COLO829 (cell line): Measurements from ENCODE around the gene AGAP1.
"Not testable (repeated sequence)": the region's sequence is repeated elsewhere in the genome, so short reads cannot be mapped to it uniquely, and the experiment has no call there.

Experiments
- DNase-seq: peaks from one replicate; pipeline ENCODE4 v3.0.0; 2012; ENCODE audit warnings: low spot score

The AGAP1 gene

DNA sequence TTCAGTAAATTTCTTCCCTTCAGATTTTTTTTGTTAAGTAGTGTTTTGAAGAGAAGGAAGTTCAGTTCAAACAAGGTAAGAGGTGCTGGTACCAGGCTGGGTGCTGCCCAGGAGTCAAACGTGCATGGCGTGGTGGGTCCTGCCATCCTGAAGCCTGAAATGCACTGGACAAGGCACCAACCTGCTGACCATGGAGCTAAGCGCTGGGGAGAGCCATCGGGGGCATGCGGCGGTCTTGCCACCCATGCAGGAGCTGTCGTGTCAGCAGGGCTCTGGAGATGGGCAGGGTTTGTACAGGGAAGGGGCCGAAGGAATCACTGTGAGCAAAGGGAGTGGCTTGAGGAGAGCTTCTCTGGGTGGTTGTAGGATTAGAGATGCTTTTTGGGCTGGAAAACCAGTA, 547.8 kb downstream of the AGAP1 start:
- no peak for DNase-seq

- DNase-seq = no peak
Measured at GRCh38 chr2:236042087-236042486, 548.2 kb downstream of the AGAP1 start.

DNA sequence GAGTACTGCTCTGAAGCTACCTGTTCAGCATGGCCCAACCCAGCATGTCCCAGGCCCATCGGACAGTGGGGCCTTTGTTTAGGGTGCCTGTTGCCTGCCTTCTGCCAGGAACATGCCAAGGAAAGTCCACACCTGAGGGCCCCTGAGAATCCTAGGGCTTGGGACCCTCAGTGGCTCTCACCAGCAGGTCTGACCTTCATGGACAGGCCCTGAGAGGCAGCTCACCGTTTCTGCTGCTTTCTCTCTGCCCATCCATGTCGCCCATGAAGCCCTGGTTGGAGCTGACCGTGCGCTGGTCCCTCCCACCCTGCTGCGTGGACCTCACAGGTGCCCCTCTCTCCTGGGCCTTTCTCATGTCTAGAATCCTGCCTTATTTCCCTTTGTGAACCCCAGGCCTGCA, 550.3 kb downstream of the AGAP1 start:
- no peak for DNase-seq

DNA sequence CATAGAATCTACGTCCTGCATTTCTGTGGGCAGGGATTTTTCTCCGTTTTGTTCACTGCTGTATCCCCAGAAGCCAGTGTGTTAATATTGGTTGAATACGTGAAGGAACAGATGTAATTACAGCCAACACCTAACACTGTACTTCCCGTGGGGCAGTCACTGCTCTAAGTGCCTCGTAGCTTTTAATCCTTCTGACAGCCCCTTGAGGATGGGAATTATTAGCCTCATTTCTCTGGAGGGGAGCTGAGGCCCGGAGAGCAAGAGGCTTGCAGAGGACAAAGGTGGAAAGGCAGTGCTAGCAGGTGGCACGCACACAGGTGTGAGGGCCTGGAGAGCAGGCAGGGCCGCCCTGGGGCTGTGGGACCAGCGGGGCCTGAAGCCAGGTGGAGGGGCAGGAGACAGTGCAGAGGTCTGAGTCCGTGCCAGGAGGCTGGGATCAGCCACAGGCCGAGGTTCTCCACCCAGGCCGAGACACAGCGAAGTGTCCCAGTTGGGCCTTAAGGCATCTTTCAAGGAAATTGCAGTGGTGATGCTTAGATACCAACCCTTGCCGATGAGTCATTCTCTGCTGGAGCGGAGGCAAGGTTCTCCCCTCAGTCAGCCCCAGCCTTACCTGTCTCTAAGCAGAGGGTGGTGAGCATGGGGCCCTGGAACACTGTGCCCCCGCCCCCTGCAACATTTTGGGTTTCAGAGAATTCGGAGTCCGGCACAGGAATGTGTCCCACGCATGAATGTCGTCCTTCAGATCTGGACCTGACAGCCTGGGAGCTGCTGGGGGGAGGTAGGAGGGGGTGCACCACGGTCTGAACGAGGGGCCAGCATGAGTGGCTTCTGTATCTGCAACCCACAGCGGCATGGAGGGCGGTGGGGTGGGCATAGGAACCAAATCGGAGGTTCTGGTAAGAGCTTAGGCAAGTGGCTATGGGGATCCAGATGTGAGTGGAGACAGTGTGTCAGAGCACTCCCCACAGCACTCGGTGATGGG, 551.7 kb downstream of the AGAP1 start:
- no peak for DNase-seq

DNA sequence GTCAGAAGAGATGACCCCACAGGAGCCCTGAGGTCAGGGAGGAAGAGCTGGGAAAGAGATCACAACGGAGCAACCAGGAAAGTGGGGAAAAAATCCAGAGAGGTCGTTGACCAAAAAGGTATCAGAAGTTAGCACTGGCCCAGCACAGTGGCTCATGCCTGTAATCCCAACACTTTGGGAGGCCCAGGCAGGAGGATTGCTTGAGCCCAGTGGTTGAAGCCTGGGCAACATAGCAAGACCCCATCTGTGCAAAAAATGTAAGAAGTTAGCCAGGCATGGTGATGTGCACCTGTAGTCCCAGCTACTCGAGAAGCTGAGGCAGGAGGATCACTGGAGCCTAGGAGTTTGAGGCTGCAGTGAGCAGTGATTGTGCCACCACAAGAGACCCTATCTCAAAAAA, 552.9 kb downstream of the AGAP1 start:
- no peak for DNase-seq

DNA sequence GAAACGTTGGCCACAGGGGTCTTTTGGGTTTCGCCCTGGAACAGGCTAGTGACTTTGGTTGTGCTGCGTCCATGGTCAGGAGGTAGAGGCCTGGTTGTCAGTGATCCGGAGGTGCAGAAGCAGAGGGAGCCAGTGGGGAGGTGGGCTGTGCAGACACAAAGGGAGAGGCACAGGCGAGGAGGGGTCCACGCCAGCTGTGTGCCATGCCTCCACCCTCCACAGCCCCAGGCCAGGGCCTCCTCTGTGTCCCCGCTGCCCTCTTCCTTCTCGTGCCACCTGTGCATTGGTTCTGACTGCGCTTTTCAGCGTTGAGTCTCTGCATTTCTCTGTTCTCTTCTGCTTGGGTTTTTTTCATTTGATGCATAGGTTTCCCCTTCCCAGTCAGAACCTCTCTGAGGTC, 553.3 kb downstream of the AGAP1 start:
- DNase-seq = no peak

GRCh38 chr2:236047886-236048540, 554.2 kb downstream of the AGAP1 start:
- no peak for DNase-seq

- DNase-seq = no peak
Measured at GRCh38 chr2:236049981-236050380, 556.1 kb downstream of the AGAP1 start.

DNA sequence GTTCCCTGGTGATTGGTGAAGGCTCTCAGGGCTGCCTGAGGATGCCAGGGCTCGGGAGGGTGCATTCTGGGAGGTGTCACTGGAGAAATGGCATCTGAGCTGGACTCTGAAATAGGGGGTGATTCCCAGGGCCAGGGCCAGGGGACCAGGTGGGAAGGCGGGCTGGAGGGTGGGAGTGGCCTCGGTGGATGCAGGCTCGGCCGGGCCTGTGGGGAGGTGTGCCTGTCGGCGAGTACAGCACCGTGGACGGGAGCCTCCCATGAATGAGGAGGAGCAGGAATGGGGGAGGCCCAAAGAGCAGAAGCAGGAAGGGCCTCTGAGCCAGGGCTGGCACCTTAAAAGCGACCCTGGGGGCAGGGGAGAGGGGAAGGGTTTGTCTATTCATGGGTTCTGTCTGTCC, 557.5 kb downstream of the AGAP1 start:
- DNase-seq = no peak

DNA sequence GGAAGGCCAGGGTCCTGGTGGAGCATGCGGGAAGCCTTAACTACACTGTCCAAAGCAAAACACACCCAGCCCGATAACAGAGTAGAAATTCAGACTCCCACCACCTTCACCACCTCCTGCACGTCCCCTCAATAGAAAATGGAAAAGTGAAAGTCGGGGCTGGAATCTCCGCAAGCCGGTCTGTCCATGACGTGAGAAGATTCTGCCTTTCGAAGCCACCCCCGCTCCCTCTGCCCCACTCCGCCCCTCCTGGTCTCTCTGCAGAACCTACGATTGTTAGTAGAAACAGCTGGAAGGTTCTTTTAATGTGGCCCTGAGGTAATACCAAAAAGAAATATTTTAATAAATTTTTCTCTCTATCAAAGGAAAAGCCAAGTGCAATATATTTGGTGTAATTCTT, 558.0 kb downstream of the AGAP1 start:
- no peak for DNase-seq

DNA sequence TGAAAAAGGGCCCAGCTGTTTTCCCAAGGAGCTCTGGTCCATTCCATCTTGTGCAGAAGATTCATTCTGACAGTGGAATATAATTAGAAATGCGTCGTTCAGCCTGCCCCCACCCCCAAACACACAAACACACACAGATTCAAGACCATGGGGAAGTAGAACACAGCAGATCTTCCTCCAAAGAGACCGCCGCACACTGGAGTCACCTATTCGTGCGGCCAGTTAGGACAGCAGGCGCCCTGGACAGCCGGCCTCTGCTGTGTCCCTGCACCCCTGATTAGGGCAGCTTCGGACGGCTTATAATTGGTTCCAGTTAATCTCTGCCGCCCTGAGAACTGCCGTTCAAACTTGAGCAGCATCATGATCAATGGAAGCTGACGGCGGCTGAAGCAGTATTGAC, 558.4 kb downstream of the AGAP1 start:
- no peak for DNase-seq

- DNase-seq = no peak
Measured at GRCh38 chr2:236052926-236053821, 559.3 kb downstream of the AGAP1 start.

DNA sequence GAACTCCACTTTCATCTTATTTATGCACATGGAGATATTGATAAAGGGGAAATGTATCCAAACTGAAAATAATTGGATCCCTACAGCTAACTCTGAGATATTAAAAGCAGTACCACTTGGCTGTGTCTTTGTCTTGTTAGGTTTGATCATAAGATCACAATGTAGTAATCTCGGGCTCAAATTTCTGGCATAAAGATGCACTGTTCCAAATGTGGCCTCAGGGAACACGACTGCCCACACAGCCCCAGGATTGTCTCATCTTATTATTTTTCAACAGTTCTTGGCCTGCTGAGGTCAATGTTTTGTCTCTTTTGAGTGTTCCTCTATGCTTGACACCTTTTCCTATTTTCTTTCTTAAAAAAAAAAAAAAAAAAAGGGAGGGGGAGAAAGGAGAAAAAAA, 560.3 kb downstream of the AGAP1 start:
- peak; percentile 48 for DNase-seq

DNA sequence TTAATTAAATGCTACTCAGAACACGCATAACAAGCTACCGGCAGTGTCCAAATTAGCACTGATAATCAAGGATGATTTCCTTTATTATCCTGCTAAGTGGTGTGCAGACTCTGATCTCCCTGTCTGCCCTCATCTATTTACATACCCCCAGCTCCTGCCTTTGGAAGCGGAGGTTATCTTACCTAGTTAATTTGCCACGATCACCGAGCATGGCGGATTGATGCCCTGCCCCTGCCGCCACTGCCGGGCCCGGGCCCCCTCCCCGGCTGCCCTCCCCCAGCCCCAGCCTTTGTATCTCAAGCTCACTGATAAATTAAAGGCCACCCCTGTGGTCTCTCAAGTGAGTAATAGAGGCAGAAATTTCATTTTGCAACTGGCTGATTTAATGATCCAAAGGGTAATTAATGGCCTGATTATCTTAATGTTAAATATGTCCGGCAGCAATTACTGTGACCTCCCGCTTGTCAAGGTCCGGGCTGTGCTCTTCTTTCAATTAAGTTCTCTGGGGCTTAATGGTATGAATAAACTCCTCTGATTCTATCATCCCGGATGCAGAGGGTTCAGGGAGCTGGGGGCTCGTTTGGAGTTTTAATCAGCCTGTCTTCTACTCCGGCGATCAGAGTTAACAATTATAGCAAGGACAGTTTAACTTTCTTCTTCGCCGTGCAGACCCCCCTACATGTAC, 560.9 kb downstream of the AGAP1 start:
- DNase-seq = no peak

DNA sequence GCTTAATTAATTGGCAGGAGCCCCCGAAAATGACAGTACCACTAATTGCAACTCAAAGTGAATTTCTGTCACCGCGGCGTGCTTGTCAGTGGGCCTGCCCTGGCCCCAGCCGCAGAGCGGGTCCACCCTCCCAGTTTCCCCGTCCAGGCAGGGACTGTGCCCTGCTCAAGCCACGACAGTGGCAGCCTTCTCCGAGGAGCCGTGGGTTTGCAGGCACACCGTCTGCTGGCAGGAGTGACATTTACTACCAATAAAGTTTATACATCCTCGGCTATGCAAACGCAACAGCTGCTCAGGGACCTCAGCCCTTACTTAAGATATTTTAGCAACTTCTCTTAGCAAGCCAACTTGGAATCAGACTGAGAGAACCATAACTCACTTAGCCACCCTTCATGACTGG, 561.6 kb downstream of the AGAP1 start:
- no peak for DNase-seq

- no peak for DNase-seq
Measured at GRCh38 chr2:236056141-236056540, 562.3 kb downstream of the AGAP1 start.

DNA sequence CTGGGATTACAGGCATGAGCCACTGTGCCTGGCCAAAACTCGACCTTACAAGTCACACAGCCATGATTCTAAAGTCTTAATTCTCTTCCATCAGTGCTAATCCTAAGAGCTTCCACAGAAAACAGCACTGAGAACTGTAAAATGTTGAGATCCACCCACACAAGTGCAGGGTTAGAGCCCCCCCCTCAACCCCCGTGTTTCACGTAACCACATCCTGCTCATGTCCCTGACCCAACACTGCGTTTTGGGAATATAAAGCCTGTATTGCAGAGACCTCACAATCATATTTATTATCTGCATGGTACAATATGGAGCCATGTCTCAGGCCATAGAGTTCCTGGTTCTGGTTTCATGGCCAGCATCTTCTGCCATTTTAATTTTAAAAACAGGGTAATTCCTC, 563.5 kb downstream of the AGAP1 start:
- no peak for DNase-seq

DNA sequence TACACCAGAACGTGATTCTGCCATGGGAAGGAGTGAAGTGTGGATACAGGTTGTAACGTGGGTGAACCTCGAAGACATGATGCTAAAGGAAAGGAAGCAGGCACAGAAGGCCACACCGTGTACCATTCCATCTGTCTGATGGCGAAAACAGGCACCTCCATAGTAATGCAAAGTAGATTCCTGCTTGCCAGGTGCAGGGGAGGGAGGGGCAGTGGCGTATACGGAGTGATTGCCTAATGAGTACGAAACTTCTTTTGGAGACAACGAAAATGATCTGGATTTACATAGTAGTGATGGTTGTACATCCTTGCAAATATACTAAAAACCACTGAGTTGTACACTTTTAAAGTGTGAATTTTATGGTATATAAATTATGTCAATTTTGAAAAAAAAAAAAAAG, 567.7 kb downstream of the AGAP1 start:
- no peak for DNase-seq

GRCh38 chr2:236061899-236062298, 568.1 kb downstream of the AGAP1 start:
- no peak for DNase-seq

- DNase-seq = not testable (repeated sequence)
Measured at GRCh38 chr2:236062806-236063205, 569.0 kb downstream of the AGAP1 start.

DNA sequence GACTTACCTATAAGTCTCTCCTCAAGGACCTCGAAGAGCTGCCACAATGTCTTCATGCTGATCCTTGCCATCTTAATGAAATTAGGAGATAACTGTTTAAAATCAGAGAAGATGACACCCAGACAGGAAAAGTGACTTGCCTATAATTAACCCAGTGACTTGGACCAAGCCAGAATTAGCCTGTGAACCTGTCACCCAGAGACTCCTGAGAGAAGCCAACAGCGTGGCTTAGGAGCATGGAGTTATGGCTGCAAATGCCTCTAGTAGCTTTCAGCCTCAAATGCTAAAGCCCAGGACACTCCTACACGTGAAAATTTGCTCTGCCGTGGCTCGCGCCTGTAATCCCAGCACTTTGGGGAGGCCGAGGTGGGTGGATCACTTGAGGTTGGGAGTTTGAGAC, 570.2 kb downstream of the AGAP1 start:
- no peak for DNase-seq
